RKO (cell line): ENCODE measurements around the gene ZDHHC4.

ENCODE experiments used
- DNase-seq: peaks from one replicate; pipeline ENCODE4 v3.0.0-alpha.2; 2016; ENCODE audit warnings: low spot score

ZDHHC4 gene

GRCh38 chr7:6636741-6637543 lies 59.7 kb downstream of the ZDHHC4 start, which contains the start of gene ZNF316:
Gene ZNF316 (plus strand): TSS chr7:6637318. CDS start chr7:6642410, 5,092 bp downstream.
- peak; percentile 53 for DNase-seq

- peak; percentile 58 for DNase-seq
These were observed 60.4 kb downstream of the ZDHHC4 start for GRCh38 chr7:6637544-6638229.
